Osteocyte (in vitro differentiated cells): Measurements from ENCODE around the gene MBD3L2B. TPM values are rescaled to one million over a fixed set of nuclear protein-coding genes. Genes with fewer than 3 reads are reported as not detected.

Experiments
- DNase-seq: peaks from one replicate; pipeline ENCODE4 v3.0.0; 2021; ENCODE audit warnings: mixed read lengths; ENCODE audit not compliant: unreplicated experiment; ENCODE audit errors: extremely low spot score
- H3K27ac Mint-ChIP-seq: one replicate; pipeline ENCODE4 v1.8.0; 2021; ENCODE audit warnings: mild to moderate bottlenecking, mixed read lengths; ENCODE audit not compliant: unreplicated experiment
- H3K27me3 Mint-ChIP-seq: one replicate; pipeline ENCODE4 v1.8.0; 2021; ENCODE audit warnings: mixed read lengths; ENCODE audit not compliant: unreplicated experiment
- H3K36me3 Mint-ChIP-seq: one replicate; pipeline ENCODE4 v1.8.0; 2021; ENCODE audit warnings: mixed read lengths; ENCODE audit not compliant: unreplicated experiment
- H3K4me1 Mint-ChIP-seq: one replicate; pipeline ENCODE4 v1.8.0; 2021; ENCODE audit warnings: mixed read lengths; ENCODE audit not compliant: unreplicated experiment
- H3K4me3 Mint-ChIP-seq: one replicate; pipeline ENCODE4 v1.8.0; 2021; ENCODE audit warnings: mild to moderate bottlenecking, moderate library complexity, mixed read lengths; ENCODE audit not compliant: unreplicated experiment
- H3K9me3 Mint-ChIP-seq: one replicate; pipeline ENCODE4 v1.8.0; 2021; ENCODE audit warnings: mixed read lengths; ENCODE audit not compliant: unreplicated experiment
- CTCF ChIP-seq: fragments of 200-600 bp; sonication (generic); IDR thresholded peaks from 2 replicates; pipeline ENCODE4 v1.5.0; 2021; ENCODE audit warnings: antibody characterized with exemption, mild to moderate bottlenecking, moderate library complexity
- total RNA-seq: library from RNA; stranded (reverse); gene quantifications from 2 replicates; pipeline ENCODE4 v1.2.1, GENCODE V29; 2021

MBD3L2B gene
- total RNA-seq, 1 donor from 2014 or later, result not detected

- DNase-seq, result no peak
- peaks cover 10% of the 10 kb centered on the region for H3K9me3 Mint-ChIP-seq
- TF ChIP-seq CTCF, result no peak
- no peak overlapping the region for H3K27ac Mint-ChIP-seq
- no peaks in the 10 kb centered on the region for H3K4me1 Mint-ChIP-seq
- H3K27me3 Mint-ChIP-seq, result no peaks in the 10 kb centered on the region
- no peak overlapping the region for H3K4me3 Mint-ChIP-seq
- H3K36me3 Mint-ChIP-seq, result no peaks in the 10 kb centered on the region
These were observed 49.9 kb downstream of the MBD3L2B start for GRCh38 chr19:6971366-6971765.

GRCh38 chr19:6970443-6970842, 50.8 kb downstream of the MBD3L2B start:
- DNase-seq, result no peak
- H3K27me3 Mint-ChIP-seq, result no peaks in the 10 kb centered on the region
- H3K9me3 Mint-ChIP-seq, result peaks cover 10% of the 10 kb centered on the region

GRCh38 chr19:6970021-6970420, 51.2 kb downstream of the MBD3L2B start:
- Mint-ChIP-seq H3K9me3 (peaks cover 10% of the 10 kb centered on the region), H3K4me3 (no peak overlapping the region), H3K36me3 (no peaks in the 10 kb centered on the region), H3K27me3 (no peaks in the 10 kb centered on the region), H3K27ac (no peak overlapping the region), H3K4me1 (no peaks in the 10 kb centered on the region)
- DNase-seq, result no peak
- TF ChIP-seq CTCF, result no peak

More at GRCh38 chr19:6970443-6970842, 50.8 kb downstream of the MBD3L2B start:
- H3K4me1 Mint-ChIP-seq, result no peaks in the 10 kb centered on the region
- no peak overlapping the region for H3K27ac Mint-ChIP-seq
- no peak overlapping the region for H3K4me3 Mint-ChIP-seq
- no peak for TF ChIP-seq CTCF
- H3K36me3 Mint-ChIP-seq, result no peaks in the 10 kb centered on the region

GRCh38 chr19:6969490-6969889, 51.7 kb downstream of the MBD3L2B start:
- no peaks in the 10 kb centered on the region for H3K27me3 Mint-ChIP-seq
- H3K9me3 Mint-ChIP-seq, result peaks cover 10% of the 10 kb centered on the region
- no peaks in the 10 kb centered on the region for H3K4me1 Mint-ChIP-seq
- H3K36me3 Mint-ChIP-seq, result no peaks in the 10 kb centered on the region
- no peak overlapping the region for H3K4me3 Mint-ChIP-seq
- DNase-seq, result no peak
- no peak overlapping the region for H3K27ac Mint-ChIP-seq
- no peak for TF ChIP-seq CTCF

Other genes starting within 250 kb of the MBD3L2B start
- not detected in 2 replicates for gene VAV1, start 248.7 kb downstream of the MBD3L2B start, total RNA-seq
- gene ADGRE1, start 133.9 kb downstream of the MBD3L2B start, total RNA-seq, result not detected in 2 replicates
- gene MBD3L5, start 9.1 kb upstream of the MBD3L2B start, total RNA-seq, result not detected in 2 replicates
- not detected in 2 replicates for gene MBD3L4, start 18.7 kb upstream of the MBD3L2B start, total RNA-seq
- gene MBD3L2, start 27.9 kb upstream of the MBD3L2B start, total RNA-seq, result not detected in 2 replicates
- not detected in 2 replicates for gene MBD3L3, start 37.2 kb upstream of the MBD3L2B start, total RNA-seq
- 13.5 and 13.6 TPM in 2 replicates for gene ZNF557, start 48.3 kb upstream of the MBD3L2B start, total RNA-seq